Activated CD4-positive, alpha-beta T cell treated with anti-CD3 and anti-CD28 coated beads, Interleukin-2, amount 10 ng/mL, durations not matched to agents 24 days and 14 days (primary cell): ENCODE data around the gene GLS. TPM values are rescaled to one million over a fixed set of nuclear protein-coding genes. Genes with fewer than 3 reads are reported as not detected.

ENCODE experiments used
- DNase-seq: peaks from one replicate; pipeline ENCODE4 v3.0.0; 2022
- H3K27ac Mint-ChIP-seq: one replicate; pipeline ENCODE4 v1.8.0; 2022; ENCODE audit warnings: mild to moderate bottlenecking, mixed read lengths
- H3K27me3 Mint-ChIP-seq: one replicate; pipeline ENCODE4 v1.8.0; 2022; ENCODE audit warnings: mixed read lengths
- H3K36me3 Mint-ChIP-seq: one replicate; pipeline ENCODE4 v1.8.0; 2022; ENCODE audit warnings: low read depth, mild to moderate bottlenecking, mixed read lengths
- H3K4me1 Mint-ChIP-seq: one replicate; pipeline ENCODE4 v1.8.0; 2021; ENCODE audit warnings: mixed read lengths
- H3K4me3 Mint-ChIP-seq: one replicate; pipeline ENCODE4 v1.8.0; 2022; ENCODE audit warnings: mild to moderate bottlenecking, moderate library complexity, mixed read lengths
- H3K9me3 Mint-ChIP-seq: one replicate; pipeline ENCODE4 v1.8.0; 2021; ENCODE audit warnings: mixed read lengths
- intact Hi-C: fragments of 100-400 bp; cut with micrococcal nuclease; formaldehyde crosslinking; loops from one replicate; pipeline ENCODE4 v1.15.1; 2023
- total RNA-seq: library from RNA; stranded (reverse); gene quantifications from 2 replicates; pipeline ENCODE4 v1.2.3, GENCODE V29; 2022

GLS gene
- total RNA-seq, 1 donor from 2014 or later, result 266 TPM

- H3K27ac Mint-ChIP-seq, result peak overlapping the region; percentile 47
- peaks cover 9% of the 10 kb centered on the region for H3K9me3 Mint-ChIP-seq
- H3K36me3 Mint-ChIP-seq, result peaks cover 83% of the 10 kb centered on the region
- peaks cover 62% of the 10 kb centered on the region for H3K4me1 Mint-ChIP-seq
- no peaks in the 10 kb centered on the region for H3K27me3 Mint-ChIP-seq
- no peak for DNase-seq
- peak overlapping the region; percentile 53 for H3K4me3 Mint-ChIP-seq
- intact Hi-C loops, result no loop called here
These were observed 126.6 kb downstream of the GLS start for GRCh38 chr2:191006997-191007783.

GRCh38 chr2:191008286-191008685 lies 127.7 kb downstream of the GLS start:
- H3K36me3 Mint-ChIP-seq, result peaks cover 72% of the 10 kb centered on the region
- H3K4me1 Mint-ChIP-seq, result peaks cover 53% of the 10 kb centered on the region
- no peaks in the 10 kb centered on the region for H3K27me3 Mint-ChIP-seq

GRCh38 chr2:191009541-191010374 lies 129.1 kb downstream of the GLS start:
- Mint-ChIP-seq H3K4me1 (peaks cover 41% of the 10 kb centered on the region), H3K9me3 (peaks cover 5% of the 10 kb centered on the region), H3K27ac (peak overlapping the region; percentile 65), H3K27me3 (no peaks in the 10 kb centered on the region), H3K4me3 (peak overlapping the region; percentile 65), H3K36me3 (peaks cover 57% of the 10 kb centered on the region)
- intact Hi-C loops, result loop anchor here (2.0 to 10.0 kb wide), 5 partner anchors 13 to 1225 kb away; partner anchors contain the start of genes NAB1, NEMP2, ORMDL1 and PMS1
- DNase-seq, result no peak

More at GRCh38 chr2:191008286-191008685, 127.7 kb downstream of the GLS start:
- peak; percentile 54 for DNase-seq
- intact Hi-C loops, result loop anchor here (2.0 kb wide), 1 partner anchor 15 kb away; no protein-coding TSS in a partner anchor
- peaks cover 9% of the 10 kb centered on the region for H3K9me3 Mint-ChIP-seq
- peak overlapping the region; percentile 54 for H3K4me3 Mint-ChIP-seq
- peak overlapping the region; percentile 34 for H3K27ac Mint-ChIP-seq

GRCh38 chr2:191010887-191011885 lies 130.6 kb downstream of the GLS start:
- Mint-ChIP-seq H3K9me3 (peaks cover 4% of the 10 kb centered on the region), H3K27me3 (no peaks in the 10 kb centered on the region), H3K36me3 (peaks cover 45% of the 10 kb centered on the region), H3K4me3 (no peak overlapping the region), H3K4me1 (peaks cover 35% of the 10 kb centered on the region), H3K27ac (no peak overlapping the region)
- peak; percentile 69 for DNase-seq
- intact Hi-C loops, result loop anchor here (5.0 to 10.0 kb wide), 4 partner anchors 99 to 1226 kb away; partner anchors contain the start of genes NAB1, NEMP2, ORMDL1 and PMS1

- Mint-ChIP-seq H3K36me3 (peaks cover 35% of the 10 kb centered on the region), H3K27ac (no peak overlapping the region), H3K9me3 (peaks cover 9% of the 10 kb centered on the region), H3K4me1 (peaks cover 35% of the 10 kb centered on the region), H3K27me3 (no peaks in the 10 kb centered on the region), H3K4me3 (no peak overlapping the region)
- DNase-seq, result no peak
- intact Hi-C loops, result loop anchor here (2.0 to 10.0 kb wide), 5 partner anchors 16 to 1228 kb away; partner anchors contain the start of genes NAB1, NEMP2, ORMDL1 and PMS1
These were observed 131.7 kb downstream of the GLS start for GRCh38 chr2:191012346-191012745.

GRCh38 chr2:191012845-191013681 lies 132.4 kb downstream of the GLS start:
- Mint-ChIP-seq H3K4me1 (peaks cover 37% of the 10 kb centered on the region), H3K4me3 (no peak overlapping the region), H3K36me3 (peaks cover 28% of the 10 kb centered on the region), H3K27me3 (no peaks in the 10 kb centered on the region), H3K9me3 (peaks cover 9% of the 10 kb centered on the region), H3K27ac (no peak overlapping the region)
- no peak for DNase-seq
- intact Hi-C loops, result loop anchor here (1.0 to 10.0 kb wide), 6 partner anchors 8 to 1228 kb away; partner anchors contain the start of genes NAB1, NEMP2, ORMDL1 and PMS1

GRCh38 chr2:191013682-191013931 lies 133.0 kb downstream of the GLS start:
- intact Hi-C loops, result loop anchor here (1.0 to 10.0 kb wide), 6 partner anchors 8 to 1229 kb away; partner anchors contain the start of genes NAB1, NEMP2, ORMDL1 and PMS1
- no peak overlapping the region for H3K4me3 Mint-ChIP-seq
- DNase-seq, result no peak
- peaks cover 9% of the 10 kb centered on the region for H3K9me3 Mint-ChIP-seq
- peaks cover 23% of the 10 kb centered on the region for H3K36me3 Mint-ChIP-seq
- H3K4me1 Mint-ChIP-seq, result peaks cover 35% of the 10 kb centered on the region
- no peak overlapping the region for H3K27ac Mint-ChIP-seq
- H3K27me3 Mint-ChIP-seq, result no peaks in the 10 kb centered on the region

- Mint-ChIP-seq H3K4me3 (no peak within 1 kb of the TSS), H3K9me3 (peaks cover 9% of the 10 kb centered on the region), H3K27ac (no peak within 1 kb of the TSS), H3K36me3 (peaks cover 19% of the 10 kb centered on the region), H3K4me1 (peaks cover 37% of the 10 kb centered on the region), H3K27me3 (no peaks in the 10 kb centered on the region)
- intact Hi-C loops, result loop anchor here (1.0 to 10.0 kb wide), 9 partner anchors 7 to 1229 kb away; partner anchors contain the start of genes GLS, NAB1, NEMP2 and ORMDL1
- peak; percentile 100 for DNase-seq
These were observed 133.5 kb downstream of the GLS start, which contains the start of gene STAT1 for GRCh38 chr2:191013932-191014652. STAT1 (minus strand) TSS chr2:191014171; CDS start chr2:191010003, 4,168 bp downstream.

GRCh38 chr2:191014653-191015020 lies 134.0 kb downstream of the GLS start:
- Mint-ChIP-seq H3K36me3 (peaks cover 14% of the 10 kb centered on the region), H3K4me1 (peaks cover 35% of the 10 kb centered on the region), H3K9me3 (peaks cover 9% of the 10 kb centered on the region), H3K4me3 (no peak overlapping the region), H3K27ac (no peak overlapping the region), H3K27me3 (no peaks in the 10 kb centered on the region)
- intact Hi-C loops, result loop anchor here (1.0 to 10.0 kb wide), 7 partner anchors 11 to 1230 kb away; partner anchors contain the start of genes GLS, NAB1, NEMP2 and ORMDL1
- no peak for DNase-seq
